Psoas muscle (tissue), 8 donors: ENCODE data around the gene AXIN1. TPM values are rescaled to one million over a fixed set of nuclear protein-coding genes. Genes with fewer than 3 reads are reported as not detected.

Experiments used
- ATAC-seq, 4 donors: fragments of 200-7000 bp; cut with Tn5 transposase; one replicate each; pipeline ENCODE4 v1.9.1; 2020; ENCODE audit warnings: moderate library complexity in 3 of 4, mild to moderate bottlenecking in 2 of 4
- DNase-seq, 2 donors: peaks; one replicate each; pipeline ENCODE4 v3.0.0-alpha.2; 2020
- H3K27ac ChIP-seq: fragments of 200-600 bp; one replicate; pipeline ENCODE4 v1.8.0; 2022
- H3K27me3 ChIP-seq, 3 donors: fragments of 200-600 bp in 1 of 3; one replicate each; pipeline versions ENCODE4 v1.6.1 to v1.8.0; 2013 to 2022; ENCODE audit warnings: low read length in 2 of 3, mild to moderate bottlenecking in 2 of 3, moderate library complexity in 1 of 3; ENCODE audit not compliant: insufficient read depth in 3 of 3
- H3K36me3 ChIP-seq, 2 donors: fragments of 200-600 bp in 1 of 2; one replicate each; pipeline versions ENCODE4 v1.6.1 to v1.8.0; 2013 to 2022; ENCODE audit warnings: low read depth in 1 of 2, mild to moderate bottlenecking in 1 of 2, moderate library complexity in 1 of 2; ENCODE audit not compliant: insufficient read depth in 1 of 2
- H3K4me1 ChIP-seq: fragments of 200-600 bp; one replicate; pipeline ENCODE4 v1.8.0; 2022
- H3K4me3 ChIP-seq: fragments of 200-600 bp; one replicate; pipeline ENCODE4 v1.8.0; 2022; ENCODE audit warnings: mild to moderate bottlenecking
- H3K9me3 ChIP-seq: fragments of 200-600 bp; one replicate; pipeline ENCODE4 v1.8.0; 2022
- WGBS, 3 donors: extraction: QIAGEN DNeasy Blood & Tissue Kit; methylation state at CpG; one replicate each; pipeline versions ENCODE4 v1.1.6 to v1.1.7; 2013; 5-methylcytosine and 5-hydroxymethylcytosine counted together
- intact Hi-C, 2 donors: fragments of 100-400 bp; cut with DNase I; formaldehyde crosslinking; loops; one replicate each; pipeline versions ENCODE4 v1.11.0 to v1.14.2; 2022
- polyA plus RNA-seq, 3 donors: library from polyadenylated mRNA; stranded (reverse); fragments of 200-250 nt; gene quantifications; one replicate each; pipeline ENCODE4 v1.2.3, GENCODE V29; 2013
- total RNA-seq, 4 donors: library from RNA; stranded (reverse); fragmentation: NEBNext Ultra II Directional in 2 of 4; extraction: Animal tissue kit (Norgen Biotek cat#: 25700) in 2 of 4; gene quantifications; one replicate each; pipeline versions ENCODE4 v1.2.1 to v1.2.4, GENCODE V29; 2021 to 2023
- TF ChIP-seq, protein P1 (sequence below): fragments of 200-600 bp; IDR thresholded peaks from one replicate; pipeline ENCODE4 v1.8.0; 2022; ENCODE audit warnings: antibody characterized with exemption
- donor health status: healthy with polysubstance abuse.
- donor health status: DM: no; HTN: no; CAD: no; lungs with moderate emphysema.
- donor health status: Bipolar disorder and iron deficiency.
- donor health status: healthy.
- donor health status: DM: yes; HTN: yes; CAD: no.
- donor health status: DM: no; HTN: no; CAD: no.
- donor health status: DM: no; HTN: no; CAD: no.
- donor health status: DM: yes; HTN: yes; CAD: no.

AXIN1 gene
- total and polyA plus RNA-seq, 7 donors: 12.1 to 32.3 (median 23.2) TPM

DNA sequence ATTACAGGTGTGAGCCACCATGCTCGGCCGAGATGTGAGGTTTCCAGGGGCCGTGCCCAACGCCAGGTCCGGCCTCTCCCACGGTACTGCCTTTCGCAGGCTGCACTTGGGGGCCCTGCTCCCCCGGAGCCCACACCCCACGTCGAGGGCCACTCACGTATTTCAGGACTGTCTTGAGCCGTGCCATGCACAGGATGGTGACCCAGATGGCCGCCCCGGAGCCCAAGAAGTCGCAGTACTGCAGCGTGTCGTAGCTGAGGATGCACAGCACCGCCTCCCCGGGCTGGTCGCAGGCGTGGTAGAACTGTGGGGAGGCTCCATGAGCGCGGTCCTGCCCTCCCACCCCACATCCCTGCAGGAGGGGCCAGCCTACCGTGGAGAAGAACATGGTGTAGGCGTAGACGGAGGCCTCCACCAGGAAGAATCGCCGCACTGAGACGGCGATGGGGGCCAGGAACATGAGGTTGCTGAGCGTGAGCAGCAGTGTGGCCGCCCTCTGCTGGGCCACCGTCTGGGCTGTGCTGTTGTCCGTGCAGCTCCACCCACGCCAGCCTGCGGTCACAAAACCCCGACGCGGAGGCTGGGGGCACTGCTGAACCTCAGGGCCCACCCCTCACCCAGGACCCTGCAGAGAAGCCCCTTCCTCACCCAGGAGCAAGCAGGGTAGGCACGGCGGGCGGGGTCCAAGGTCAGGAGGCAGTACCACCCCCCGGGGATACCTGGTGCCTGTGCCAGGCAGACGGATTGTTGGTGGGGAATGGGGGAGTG is 21.5 kb upstream of the AXIN1 start:
- Histone ChIP-seq H3K9me3 (no peaks in the 10 kb centered on the region), H3K27me3 (no peaks in the 10 kb centered on the region), H3K4me1 (peaks cover 13% of the 10 kb centered on the region), H3K36me3 (peaks cover 0 to 61% of the 10 kb centered on the region in 2 donors), H3K4me3 (no peak overlapping the region), H3K27ac (no peak overlapping the region)
- intact Hi-C loops: no loop called here
- TF ChIP-seq, protein P1, sequence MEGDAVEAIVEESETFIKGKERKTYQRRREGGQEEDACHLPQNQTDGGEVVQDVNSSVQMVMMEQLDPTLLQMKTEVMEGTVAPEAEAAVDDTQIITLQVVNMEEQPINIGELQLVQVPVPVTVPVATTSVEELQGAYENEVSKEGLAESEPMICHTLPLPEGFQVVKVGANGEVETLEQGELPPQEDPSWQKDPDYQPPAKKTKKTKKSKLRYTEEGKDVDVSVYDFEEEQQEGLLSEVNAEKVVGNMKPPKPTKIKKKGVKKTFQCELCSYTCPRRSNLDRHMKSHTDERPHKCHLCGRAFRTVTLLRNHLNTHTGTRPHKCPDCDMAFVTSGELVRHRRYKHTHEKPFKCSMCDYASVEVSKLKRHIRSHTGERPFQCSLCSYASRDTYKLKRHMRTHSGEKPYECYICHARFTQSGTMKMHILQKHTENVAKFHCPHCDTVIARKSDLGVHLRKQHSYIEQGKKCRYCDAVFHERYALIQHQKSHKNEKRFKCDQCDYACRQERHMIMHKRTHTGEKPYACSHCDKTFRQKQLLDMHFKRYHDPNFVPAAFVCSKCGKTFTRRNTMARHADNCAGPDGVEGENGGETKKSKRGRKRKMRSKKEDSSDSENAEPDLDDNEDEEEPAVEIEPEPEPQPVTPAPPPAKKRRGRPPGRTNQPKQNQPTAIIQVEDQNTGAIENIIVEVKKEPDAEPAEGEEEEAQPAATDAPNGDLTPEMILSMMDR: no peak
- 92 to 93% (median 92%) methylated on average over 43 to 44 of the region's 44 CpGs for WGBS, 3 donors
- DNase-seq: no peak
- ATAC-seq: no peak

GRCh38 chr16:373020-373598 is 20.6 kb upstream of the AXIN1 start:
- H3K36me3 ChIP-seq: peaks cover 2 to 70% of the 10 kb centered on the region in 2 donors
- 86 to 91% (median 90%) methylated on average over 5 of the region's 5 CpGs for WGBS, 3 donors
- H3K4me1 ChIP-seq: peaks cover 13% of the 10 kb centered on the region
- ATAC-seq (no peak), DNase-seq (no peak)
- no peaks in the 10 kb centered on the region for H3K9me3 ChIP-seq
- H3K4me3 ChIP-seq: no peak overlapping the region
- intact Hi-C loops: no loop called here
- no peak overlapping the region for H3K27ac ChIP-seq
- H3K27me3 ChIP-seq: no peaks in the 10 kb centered on the region
- TF ChIP-seq, protein P1: no peak

GRCh38 chr16:372302-372983 is 19.9 kb upstream of the AXIN1 start:
- intact Hi-C loops: no loop called here
- no peaks in the 10 kb centered on the region for H3K9me3 ChIP-seq
- H3K4me3 ChIP-seq: no peak overlapping the region
- H3K27ac ChIP-seq: no peak overlapping the region
- H3K27me3 ChIP-seq: no peaks in the 10 kb centered on the region
- TF ChIP-seq, protein P1: no peak
- peaks cover 4 to 76% of the 10 kb centered on the region in 2 donors for H3K36me3 ChIP-seq
- peaks cover 13% of the 10 kb centered on the region for H3K4me1 ChIP-seq
- DNase-seq (no peak), ATAC-seq (no peak)
- 91 to 95% (median 93%) methylated on average over 19 of the region's 19 CpGs for WGBS, 3 donors

- Histone ChIP-seq H3K4me3 (no peak overlapping the region), H3K36me3 (peaks cover 4 to 76% of the 10 kb centered on the region in 2 donors), H3K27me3 (no peaks in the 10 kb centered on the region), H3K27ac (no peak overlapping the region), H3K9me3 (no peaks in the 10 kb centered on the region), H3K4me1 (peaks cover 13% of the 10 kb centered on the region)
- 83 to 87% (median 84%) methylated on average over 27 to 31 of the region's 31 CpGs for WGBS, 3 donors
- intact Hi-C loops: no loop called here
- TF ChIP-seq, protein P1: no peak
- ATAC-seq: no peak
- DNase-seq: no peak
These were observed 19.2 kb upstream of the AXIN1 start for GRCh38 chr16:371515-372301.
